Measurements from ENCODE around the gene NAIF1.

NAIF1 gene

DNA sequence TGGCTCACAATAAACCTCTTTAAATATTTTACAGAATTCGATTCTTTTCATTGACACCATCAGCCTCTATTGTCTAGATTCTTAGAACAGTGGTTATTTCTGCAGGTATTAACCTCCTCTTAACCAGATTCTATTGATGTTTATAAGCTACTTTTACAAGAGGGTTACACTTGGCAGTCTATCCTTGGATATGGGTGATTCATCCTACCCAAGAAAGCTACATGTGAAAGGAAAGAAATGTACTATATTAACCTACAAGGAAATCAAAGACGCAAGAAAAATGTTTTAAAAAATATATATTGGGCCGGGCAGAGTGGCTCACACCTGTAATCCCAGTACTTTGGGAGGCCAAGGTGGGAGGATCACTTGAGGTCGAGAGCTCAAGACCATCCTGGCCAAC, 17.6 kb upstream of the NAIF1 start:
- POLR2A ChIA-PET, result no interaction called here
- CTCF ChIA-PET, result interaction anchor here (0.7 to 2.2 kb wide), 11 partner anchors 8 to 51 kb away, joined by 3 to 13 read pairs (median 4); no protein-coding TSS in a partner anchor
- H3K27ac ChIP-seq (ENCODE audit: insufficient read depth in 1 of 2, low read depth in 1 of 2, low read length in 2 of 2, poor library complexity in 1 of 2, severe bottlenecking in 2 of 2), result no peak overlapping the region
- 100% methylated on average over 1 of the region's 4 CpGs for WGBS (ENCODE audit: insufficient coverage)
- H3K27me3 ChIP-seq (replicated peaks in 2 of 5; ENCODE audit: control insufficient read depth in 4 of 5, insufficient read depth in 5 of 5, low read length in 4 of 5), result no peaks in the 10 kb centered on the region
- H3K9me3 ChIP-seq (ENCODE audit: control extremely low read depth in 1 of 5, control insufficient read depth in 4 of 5, insufficient read depth in 2 of 5, low read depth in 1 of 5, low read length in 4 of 5), result no peaks in the 10 kb centered on the region
- DNase-seq, result no peak
- H3K36me3 ChIP-seq (ENCODE audit: control insufficient read depth in 4 of 4, insufficient read depth in 4 of 4, low read length in 3 of 4), result peaks cover 0 to 2% (median 0%) of the 10 kb centered on the region in 4 experiments
- no peak overlapping the region for H3K4me3 ChIP-seq (ENCODE audit: control insufficient read depth in 1 of 7, extremely low read depth in 1 of 7, insufficient read depth in 4 of 7, low read depth in 2 of 7, low read length in 6 of 7)
- peaks cover 0 to 16% (median 2%) of the 10 kb centered on the region in 4 experiments for H3K4me1 ChIP-seq (ENCODE audit: control extremely low read depth in 1 of 4, control insufficient read depth in 4 of 4, insufficient read depth in 4 of 4, low read length in 3 of 4)

- H3K4me3 ChIP-seq (ENCODE audit: control insufficient read depth in 1 of 7, extremely low read depth in 1 of 7, insufficient read depth in 4 of 7, low read depth in 2 of 7, low read length in 6 of 7), result no peak overlapping the region
- H3K9me3 ChIP-seq (ENCODE audit: control extremely low read depth in 1 of 5, control insufficient read depth in 4 of 5, insufficient read depth in 2 of 5, low read depth in 1 of 5, low read length in 4 of 5), result no peaks in the 10 kb centered on the region
- H3K27ac ChIP-seq (ENCODE audit: insufficient read depth in 1 of 2, low read depth in 1 of 2, low read length in 2 of 2, poor library complexity in 1 of 2, severe bottlenecking in 2 of 2), result peak overlapping the region in 1 of 2 experiments; percentile 62
- no peaks in the 10 kb centered on the region for H3K27me3 ChIP-seq (replicated peaks in 2 of 5; ENCODE audit: control insufficient read depth in 4 of 5, insufficient read depth in 5 of 5, low read length in 4 of 5)
- H3K36me3 ChIP-seq (ENCODE audit: control insufficient read depth in 4 of 4, insufficient read depth in 4 of 4, low read length in 3 of 4), result no peaks in the 10 kb centered on the region
- ChIA-PET POLR2A (no interaction called here), CTCF (interaction anchor here (0.7 to 2.0 kb wide), 7 partner anchors 10 to 139 kb away, joined by 3 to 8 read pairs (median 3); partner anchors contain the start of gene SLC25A25)
- H3K4me1 ChIP-seq (ENCODE audit: control extremely low read depth in 1 of 4, control insufficient read depth in 4 of 4, insufficient read depth in 4 of 4, low read length in 3 of 4), result peaks cover 0 to 35% (median 7%) of the 10 kb centered on the region in 4 experiments
- 47% methylated on average over 4 of the region's 7 CpGs for WGBS (ENCODE audit: insufficient coverage)
- no peak for DNase-seq
Observed at GRCh38 chr9:128082151-128082550, 15.0 kb upstream of the NAIF1 start.

DNA sequence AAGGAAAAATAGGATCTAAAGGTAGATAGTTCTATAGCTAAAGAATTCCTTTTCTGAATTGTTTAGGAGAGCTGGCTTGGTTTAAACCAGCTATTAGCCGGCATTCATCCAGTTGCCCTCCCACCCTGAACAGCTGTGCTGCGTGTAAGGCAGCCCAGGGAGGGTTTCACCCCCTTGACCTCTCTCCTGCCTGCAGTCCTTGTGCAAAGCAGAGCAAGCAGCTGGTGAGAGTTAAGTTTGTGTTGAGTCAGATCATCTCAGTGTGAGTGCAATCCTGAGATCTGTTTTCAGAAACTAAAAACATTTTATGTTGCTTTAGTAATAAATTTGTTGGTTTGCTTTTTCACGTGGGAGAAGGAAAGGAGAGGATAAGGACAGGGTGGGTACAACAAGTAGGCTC, 13.9 kb upstream of the NAIF1 start:
- H3K27ac ChIP-seq (ENCODE audit: insufficient read depth in 1 of 2, low read depth in 1 of 2, low read length in 2 of 2, poor library complexity in 1 of 2, severe bottlenecking in 2 of 2), result peak overlapping the region in 1 of 2 experiments; percentile 62
- peaks cover 0 to 35% (median 7%) of the 10 kb centered on the region in 4 experiments for H3K4me1 ChIP-seq (ENCODE audit: control extremely low read depth in 1 of 4, control insufficient read depth in 4 of 4, insufficient read depth in 4 of 4, low read length in 3 of 4)
- ChIA-PET POLR2A (interaction anchor here (0.5 kb wide), 1 partner anchor 9 kb away, joined by 4 read pairs; no protein-coding TSS in a partner anchor), CTCF (interaction anchor here (0.9 to 1.4 kb wide), 6 partner anchors 8 to 133 kb away, joined by 3 to 4 read pairs (median 3); no protein-coding TSS in a partner anchor)
- no CpG with 5 or more reads among the region's 3 CpGs for WGBS (ENCODE audit: insufficient coverage)
- H3K4me3 ChIP-seq (ENCODE audit: control insufficient read depth in 1 of 7, extremely low read depth in 1 of 7, insufficient read depth in 4 of 7, low read depth in 2 of 7, low read length in 6 of 7), result no peak overlapping the region
- peaks cover 0 to 5% (median under 1%) of the 10 kb centered on the region in 4 experiments for H3K36me3 ChIP-seq (ENCODE audit: control insufficient read depth in 4 of 4, insufficient read depth in 4 of 4, low read length in 3 of 4)
- no peak for DNase-seq
- H3K27me3 ChIP-seq (replicated peaks in 2 of 5; ENCODE audit: control insufficient read depth in 4 of 5, insufficient read depth in 5 of 5, low read length in 4 of 5), result no peaks in the 10 kb centered on the region
- no peaks in the 10 kb centered on the region for H3K9me3 ChIP-seq (ENCODE audit: control extremely low read depth in 1 of 5, control insufficient read depth in 4 of 5, insufficient read depth in 2 of 5, low read depth in 1 of 5, low read length in 4 of 5)

DNA sequence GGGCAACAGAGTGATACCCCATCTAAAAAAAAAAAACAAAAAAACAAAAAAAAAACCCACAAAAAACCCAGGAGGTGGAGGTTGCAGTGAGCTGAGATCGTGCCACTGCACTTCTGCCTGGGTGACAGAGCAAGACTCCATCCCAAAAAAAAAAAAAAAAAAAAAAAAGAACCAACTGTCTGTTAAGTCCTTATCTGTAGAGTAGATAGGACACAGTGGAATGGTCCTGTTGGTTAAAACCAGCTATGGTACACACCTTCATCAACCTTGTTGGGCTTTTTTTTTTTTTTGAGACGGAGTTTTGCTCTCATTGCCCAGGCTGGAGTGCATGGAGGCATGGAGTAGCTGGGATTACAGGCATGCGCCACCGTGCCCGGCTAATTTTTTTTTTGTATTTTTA, 13.1 kb upstream of the NAIF1 start:
- WGBS (ENCODE audit: insufficient coverage), result no CpG with 5 or more reads among the region's 5 CpGs
- ChIA-PET POLR2A (interaction anchor here (0.6 kb wide), 1 partner anchor 11 kb away, joined by 4 read pairs; no protein-coding TSS in a partner anchor), CTCF (interaction anchor here (0.9 to 1.4 kb wide), 6 partner anchors 8 to 132 kb away, joined by 3 to 4 read pairs (median 3); no protein-coding TSS in a partner anchor)
- peaks cover 0 to 35% (median 7%) of the 10 kb centered on the region in 4 experiments for H3K4me1 ChIP-seq (ENCODE audit: control extremely low read depth in 1 of 4, control insufficient read depth in 4 of 4, insufficient read depth in 4 of 4, low read length in 3 of 4)
- peak overlapping the region in 1 of 2 experiments; percentile 62 for H3K27ac ChIP-seq (ENCODE audit: insufficient read depth in 1 of 2, low read depth in 1 of 2, low read length in 2 of 2, poor library complexity in 1 of 2, severe bottlenecking in 2 of 2)
- no peak overlapping the region for H3K4me3 ChIP-seq (ENCODE audit: control insufficient read depth in 1 of 7, extremely low read depth in 1 of 7, insufficient read depth in 4 of 7, low read depth in 2 of 7, low read length in 6 of 7)
- H3K9me3 ChIP-seq (ENCODE audit: control extremely low read depth in 1 of 5, control insufficient read depth in 4 of 5, insufficient read depth in 2 of 5, low read depth in 1 of 5, low read length in 4 of 5), result no peaks in the 10 kb centered on the region
- no peaks in the 10 kb centered on the region for H3K27me3 ChIP-seq (replicated peaks in 2 of 5; ENCODE audit: control insufficient read depth in 4 of 5, insufficient read depth in 5 of 5, low read length in 4 of 5)
- peaks cover 0 to 5% (median under 1%) of the 10 kb centered on the region in 4 experiments for H3K36me3 ChIP-seq (ENCODE audit: control insufficient read depth in 4 of 4, insufficient read depth in 4 of 4, low read length in 3 of 4)
- DNase-seq, result no peak

GRCh38 chr9:128078504-128079434, 11.6 kb upstream of the NAIF1 start:
- ChIA-PET CTCF (interaction anchor here (1.3 to 5.3 kb wide), 8 partner anchors 9 to 135 kb away, joined by 3 to 34 read pairs (median 5); no protein-coding TSS in a partner anchor), POLR2A (interaction anchor here (0.6 to 0.9 kb wide), 3 partner anchors 11 to 1026 kb away, joined by 4 to 5 read pairs (median 4); partner anchors contain the start of genes NAIF1 and SLC25A25)
- Histone ChIP-seq H3K27ac (ENCODE audit: insufficient read depth in 1 of 2, low read depth in 1 of 2, low read length in 2 of 2, poor library complexity in 1 of 2, severe bottlenecking in 2 of 2) (peak overlapping the region in 1 of 2 experiments; percentile 73), H3K9me3 (ENCODE audit: control extremely low read depth in 1 of 5, control insufficient read depth in 4 of 5, insufficient read depth in 2 of 5, low read depth in 1 of 5, low read length in 4 of 5) (no peaks in the 10 kb centered on the region), H3K27me3 (replicated peaks in 2 of 5; ENCODE audit: control insufficient read depth in 4 of 5, insufficient read depth in 5 of 5, low read length in 4 of 5) (no peaks in the 10 kb centered on the region), H3K4me3 (ENCODE audit: control insufficient read depth in 1 of 7, extremely low read depth in 1 of 7, insufficient read depth in 4 of 7, low read depth in 2 of 7, low read length in 6 of 7) (no peak overlapping the region), H3K4me1 (ENCODE audit: control extremely low read depth in 1 of 4, control insufficient read depth in 4 of 4, insufficient read depth in 4 of 4, low read length in 3 of 4) (peaks cover 0 to 38% (median 10%) of the 10 kb centered on the region in 4 experiments), H3K36me3 (ENCODE audit: control insufficient read depth in 4 of 4, insufficient read depth in 4 of 4, low read length in 3 of 4) (peaks cover 0 to 5% (median under 1%) of the 10 kb centered on the region in 4 experiments)
- 56% methylated on average over 3 of the region's 11 CpGs for WGBS (ENCODE audit: insufficient coverage)
- DNase-seq, result peak in 1 of 3 donors; percentile 41

GRCh38 chr9:128077847-128078503, 10.9 kb upstream of the NAIF1 start:
- H3K4me1 ChIP-seq (ENCODE audit: control extremely low read depth in 1 of 4, control insufficient read depth in 4 of 4, insufficient read depth in 4 of 4, low read length in 3 of 4), result peaks cover 6 to 46% (median 18%) of the 10 kb centered on the region in 4 experiments
- peak overlapping the region in 1 of 2 experiments; percentile 73 for H3K27ac ChIP-seq (ENCODE audit: insufficient read depth in 1 of 2, low read depth in 1 of 2, low read length in 2 of 2, poor library complexity in 1 of 2, severe bottlenecking in 2 of 2)
- H3K27me3 ChIP-seq (replicated peaks in 2 of 5; ENCODE audit: control insufficient read depth in 4 of 5, insufficient read depth in 5 of 5, low read length in 4 of 5), result no peaks in the 10 kb centered on the region
- POLR2A ChIA-PET, result no interaction called here
- 100% methylated on average over 2 of the region's 7 CpGs for WGBS (ENCODE audit: insufficient coverage)
- CTCF ChIA-PET, result interaction anchor here (1.3 to 5.3 kb wide), 8 partner anchors 10 to 135 kb away, joined by 3 to 34 read pairs (median 5); no protein-coding TSS in a partner anchor
- H3K4me3 ChIP-seq (ENCODE audit: control insufficient read depth in 1 of 7, extremely low read depth in 1 of 7, insufficient read depth in 4 of 7, low read depth in 2 of 7, low read length in 6 of 7), result no peak overlapping the region
- H3K36me3 ChIP-seq (ENCODE audit: control insufficient read depth in 4 of 4, insufficient read depth in 4 of 4, low read length in 3 of 4), result peaks cover 0 to 5% (median under 1%) of the 10 kb centered on the region in 4 experiments
- no peak for DNase-seq
- no peaks in the 10 kb centered on the region for H3K9me3 ChIP-seq (ENCODE audit: control extremely low read depth in 1 of 5, control insufficient read depth in 4 of 5, insufficient read depth in 2 of 5, low read depth in 1 of 5, low read length in 4 of 5)
